Hematopoietic multipotent progenitor cell treated with erythropoietin and hydrocortisone succinate and interleukin-3 and kit ligand, for 15 days (in vitro differentiated cells): ENCODE measurements around the gene CDCA8.
"Not testable (repeated sequence)": the region's sequence is repeated elsewhere in the genome, so short reads cannot be mapped to it uniquely, and the experiment has no call there.

Experiments used
- DNase-seq: peaks from one replicate; pipeline ENCODE4 v3.0.0-alpha.2; 2015; ENCODE audit warnings: low spot score

The CDCA8 gene

DNA sequence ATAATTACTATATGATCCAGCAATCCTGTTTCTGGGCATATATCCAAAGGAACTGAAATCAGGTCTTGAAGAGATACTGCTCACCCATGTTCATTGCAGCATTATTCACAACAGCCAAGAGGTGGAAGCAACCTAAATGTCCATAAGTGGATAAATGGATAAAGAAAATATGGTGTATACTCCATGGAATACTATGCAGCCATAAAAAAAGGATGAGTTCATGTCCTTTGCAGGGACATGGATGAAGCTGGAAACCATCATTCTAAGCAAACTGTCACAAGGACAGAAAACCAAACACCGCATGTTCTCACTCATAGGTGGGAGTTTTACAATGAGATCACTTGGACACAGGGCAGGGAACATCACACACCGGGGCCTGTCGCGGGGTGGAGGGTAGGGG lies 46.3 kb downstream of the CDCA8 start:
- not testable (repeated sequence) for DNase-seq

DNA sequence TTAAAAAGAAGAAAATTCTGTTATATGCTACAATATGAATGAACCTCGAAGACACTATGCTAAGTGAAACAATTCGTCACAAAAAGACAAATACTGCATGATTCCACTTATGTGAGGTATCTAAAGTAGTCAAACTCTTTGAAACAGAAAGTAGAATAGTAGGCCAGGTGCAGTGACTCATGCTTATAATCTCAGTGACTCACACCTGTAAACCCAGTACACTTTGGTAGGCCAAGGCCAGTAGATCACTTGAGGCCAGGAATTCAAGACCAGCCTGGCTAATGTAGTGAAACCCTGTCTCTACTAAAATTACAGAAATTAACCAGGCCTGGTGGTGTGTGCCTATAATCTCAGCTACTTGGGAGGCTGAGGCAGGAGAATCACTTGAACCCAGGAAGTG lies 46.9 kb downstream of the CDCA8 start:
- no peak for DNase-seq

DNA sequence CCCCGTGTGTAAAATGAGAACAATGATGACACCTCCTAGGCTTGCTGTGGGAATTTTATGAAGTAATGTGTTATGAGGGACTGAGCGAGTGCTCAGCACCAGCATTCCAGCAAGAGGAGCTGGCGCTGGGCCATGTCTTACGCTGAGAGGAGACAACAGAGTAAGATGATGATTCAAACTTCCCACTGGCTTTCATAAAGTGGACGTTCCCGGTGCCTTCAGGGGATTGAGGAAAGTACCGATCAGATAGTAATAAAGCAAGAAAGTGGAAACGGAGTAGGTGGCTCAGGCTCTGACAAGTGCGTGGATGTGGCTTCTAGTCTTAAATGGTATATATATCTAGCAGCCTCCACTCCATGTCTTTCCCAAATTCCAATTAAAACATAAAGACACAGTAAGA lies 48.8 kb downstream of the CDCA8 start:
- no peak for DNase-seq

DNA sequence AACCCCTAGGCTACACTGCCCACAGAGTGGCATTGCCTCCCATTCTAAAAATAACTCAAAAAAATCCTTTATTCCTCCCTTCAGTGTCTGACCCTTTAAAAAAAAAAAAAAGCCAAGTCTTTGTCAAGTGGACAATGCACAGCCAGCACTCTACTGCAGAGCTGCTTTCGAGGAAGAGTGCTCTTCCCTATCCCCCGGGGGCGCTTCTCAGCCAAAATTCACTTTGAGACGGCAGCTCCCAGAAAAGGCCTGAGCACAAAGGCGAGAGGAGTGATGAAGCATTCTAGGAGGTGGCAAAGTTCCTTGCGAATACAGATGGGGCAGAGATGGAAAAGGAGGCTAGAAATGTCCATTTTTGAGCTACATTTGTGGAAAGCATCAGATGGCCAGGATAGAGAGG lies 49.3 kb downstream of the CDCA8 start:
- no peak for DNase-seq

DNA sequence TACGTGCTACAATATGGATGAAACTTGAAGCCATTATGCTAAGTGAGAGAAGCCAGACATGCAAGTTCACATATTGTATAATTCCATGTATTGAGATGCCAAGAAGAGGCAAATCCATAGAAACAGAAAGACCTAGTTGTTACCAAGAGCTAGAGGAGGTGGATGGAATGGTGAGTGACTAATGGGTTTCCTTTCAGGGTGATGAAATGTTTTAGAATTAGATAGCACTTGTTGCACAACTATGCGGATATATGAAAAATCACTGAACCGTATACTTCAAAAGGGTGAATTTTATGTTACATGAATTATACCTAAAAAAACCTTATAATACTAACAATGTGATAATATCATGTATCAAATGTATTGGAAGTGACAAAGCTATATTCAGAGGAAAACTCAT lies 54.5 kb downstream of the CDCA8 start:
- DNase-seq, result no peak

DNA sequence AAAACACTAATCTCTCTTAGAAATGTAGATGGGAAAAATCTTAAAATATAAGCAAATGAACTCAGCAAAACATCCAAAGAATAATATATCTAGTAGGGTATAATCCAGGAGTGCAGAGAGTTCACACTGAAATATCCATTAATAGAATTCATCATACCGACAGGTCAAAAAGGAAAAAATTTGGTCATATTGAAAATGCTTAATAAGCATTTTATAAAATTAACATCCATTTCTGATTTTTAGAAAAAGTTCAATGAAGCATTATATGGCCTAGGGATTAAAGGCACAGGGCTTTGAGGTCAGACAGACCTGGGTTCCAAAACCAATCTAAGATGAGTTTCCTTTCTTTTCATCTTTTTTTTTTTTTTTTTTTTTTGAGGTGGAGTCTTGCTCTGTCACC lies 56.2 kb downstream of the CDCA8 start:
- DNase-seq, result no peak

DNA sequence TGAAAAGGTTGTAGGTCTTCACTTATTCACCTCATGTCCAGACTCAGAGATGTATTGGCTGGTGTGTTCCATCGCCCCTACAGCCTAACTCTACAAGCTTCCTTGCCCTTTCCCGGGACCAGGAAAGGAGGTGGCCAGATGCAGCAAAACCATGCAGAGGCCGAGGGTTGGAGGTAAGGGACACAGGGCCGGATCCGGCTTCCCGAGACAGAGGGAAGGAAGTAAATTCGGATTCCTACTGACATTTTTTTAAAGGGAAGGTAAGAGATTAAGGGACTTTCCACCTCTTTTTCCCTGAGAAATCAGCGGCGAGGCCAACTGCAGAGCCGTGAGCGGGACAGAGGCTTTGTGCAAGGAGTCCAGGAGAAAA lies 59.9 kb downstream of the CDCA8 start:
- DNase-seq, result no peak

DNA sequence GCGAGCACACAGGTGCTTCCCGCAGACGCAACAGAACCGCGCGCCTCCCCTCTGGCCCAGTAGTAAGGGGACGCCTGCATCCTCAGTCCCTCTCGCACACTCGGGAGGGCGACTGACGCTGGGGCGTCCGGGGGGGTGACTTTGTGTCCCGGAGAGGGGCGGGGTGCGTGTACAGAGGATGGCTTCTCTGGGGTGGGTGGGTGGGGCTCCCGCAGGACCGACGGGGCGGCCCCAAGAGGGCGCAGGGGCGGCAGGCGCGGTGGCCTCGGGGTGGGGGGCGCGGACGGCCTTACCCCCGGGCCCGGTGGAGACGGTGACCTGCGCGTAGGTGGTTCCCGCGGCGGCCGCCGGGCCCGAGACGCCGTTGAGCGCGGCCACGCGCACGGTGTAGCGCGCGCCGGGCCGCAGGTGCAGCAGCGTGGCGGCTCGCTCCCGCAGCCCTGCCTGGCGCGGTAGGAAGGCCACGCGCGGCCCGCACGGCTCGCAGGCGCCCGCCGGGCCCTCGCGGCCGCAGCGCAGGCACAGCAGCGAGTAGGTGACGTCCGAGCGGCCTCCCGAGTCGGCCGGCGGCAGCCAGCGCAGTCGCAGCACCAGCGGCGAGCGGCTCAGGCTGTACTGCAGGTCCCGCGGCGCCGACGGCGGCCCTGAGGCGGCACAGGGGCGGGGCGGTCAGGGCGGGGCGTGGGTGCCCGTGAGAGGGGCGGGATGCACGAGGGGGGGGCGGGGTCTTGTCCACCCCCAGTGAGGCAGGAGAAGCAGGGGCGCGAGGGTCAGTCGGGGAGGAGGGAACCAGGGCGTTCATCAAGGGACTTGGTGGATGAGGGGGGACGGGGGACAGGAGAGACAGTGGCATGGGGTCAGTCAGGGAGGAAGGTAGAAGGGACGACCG lies 60.5 kb downstream of the CDCA8 start:
- DNase-seq, result no peak

DNA sequence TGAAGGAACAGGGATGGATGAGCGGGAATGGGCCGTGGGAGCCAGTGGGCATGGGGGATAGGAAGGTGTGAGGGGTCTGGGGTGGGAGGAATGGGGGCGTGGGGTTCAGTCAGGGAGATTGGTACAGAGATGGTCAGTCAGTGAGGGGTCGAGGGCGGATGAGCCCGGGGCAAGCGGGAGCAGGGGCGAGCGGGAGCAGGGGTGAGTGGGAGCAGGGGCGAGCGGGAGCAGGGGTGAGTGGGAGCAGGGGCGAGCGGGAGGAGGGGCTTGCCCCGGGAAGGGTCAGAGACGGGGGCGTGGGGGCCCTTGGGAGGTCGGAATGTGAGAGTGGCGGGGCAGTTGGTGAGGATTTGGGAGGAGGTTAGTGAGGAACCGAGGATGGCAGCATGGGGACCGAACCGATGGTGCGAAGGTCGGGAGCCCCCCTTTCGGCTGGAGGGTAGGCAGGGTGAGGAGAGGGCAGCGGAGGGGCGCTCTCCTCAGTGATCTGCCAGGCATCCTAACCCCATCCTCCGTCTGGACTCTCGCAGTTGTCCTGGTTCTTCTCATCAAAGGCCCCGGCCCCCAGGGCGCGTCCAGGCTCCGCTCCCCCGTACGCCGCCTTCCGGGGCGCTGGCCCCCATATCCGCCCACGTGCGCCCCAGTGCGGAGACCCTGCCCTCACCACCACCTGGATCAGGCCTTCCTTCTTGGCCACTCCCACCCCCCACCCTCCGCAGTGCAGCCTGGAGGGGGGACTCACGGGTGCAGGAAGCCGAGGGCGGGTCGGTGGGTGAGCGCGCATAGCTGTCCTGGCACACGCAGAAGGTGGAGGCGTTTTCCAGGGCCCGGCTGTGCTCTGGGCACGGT lies 61.4 kb downstream of the CDCA8 start:
- no peak for DNase-seq

DNA sequence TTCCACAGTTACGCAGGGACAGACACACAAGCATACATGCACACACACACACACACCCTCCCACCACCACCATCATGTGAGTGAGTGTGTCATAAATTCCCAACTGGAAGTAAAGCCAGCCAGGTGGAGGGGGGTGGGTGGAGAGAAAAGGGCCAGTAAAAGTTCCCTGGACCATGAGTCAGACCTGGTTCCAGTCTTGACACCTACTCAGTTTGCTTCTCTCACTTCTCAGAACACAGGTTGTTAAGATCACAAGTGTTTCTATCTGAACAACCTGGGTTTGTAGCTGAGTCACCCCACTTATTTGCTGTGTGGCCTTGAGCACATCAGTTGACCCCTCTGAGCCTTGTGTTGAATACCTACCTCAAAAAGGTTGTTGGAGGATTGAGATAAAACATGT lies 63.0 kb downstream of the CDCA8 start:
- DNase-seq, result no peak

DNA sequence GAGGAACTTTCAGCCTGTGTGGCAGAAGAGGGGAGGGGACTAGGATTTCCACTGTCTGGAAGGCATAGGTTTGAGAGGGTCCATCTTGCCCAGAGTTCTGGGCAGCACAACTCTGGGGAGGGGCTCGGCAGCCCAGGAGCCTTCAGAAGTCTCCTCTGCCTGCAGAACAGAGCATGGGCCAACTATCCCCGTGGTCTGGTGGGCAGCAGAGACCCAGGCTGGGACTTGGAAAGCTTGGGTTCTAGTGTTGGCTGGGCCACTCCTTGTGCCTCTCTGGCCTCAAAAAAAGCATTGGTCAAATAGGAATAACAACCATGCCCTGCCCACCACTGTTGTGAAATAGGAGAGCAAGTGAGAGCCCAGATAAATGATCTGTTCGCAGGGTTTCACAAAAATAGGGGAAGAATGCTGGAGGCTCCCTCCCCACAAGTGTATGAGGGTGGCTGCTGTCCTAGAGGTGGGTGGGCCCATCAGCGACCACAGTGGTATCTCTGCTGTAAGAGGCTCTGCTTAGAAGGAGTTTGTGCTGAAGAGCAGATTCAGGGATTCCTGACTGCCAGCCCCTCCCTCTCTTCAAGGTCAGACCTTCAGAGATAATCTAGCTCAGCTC lies 63.7 kb downstream of the CDCA8 start:
- no peak for DNase-seq
